Cortex of kidney (tissue), 1 donor: Measurements from ENCODE around the gene PKP1.

Experiments
- DNase-seq: peaks from one replicate; lab custom pipeline; 2025; lab: John Stamatoyannopoulos, UW

PKP1 gene

DNA sequence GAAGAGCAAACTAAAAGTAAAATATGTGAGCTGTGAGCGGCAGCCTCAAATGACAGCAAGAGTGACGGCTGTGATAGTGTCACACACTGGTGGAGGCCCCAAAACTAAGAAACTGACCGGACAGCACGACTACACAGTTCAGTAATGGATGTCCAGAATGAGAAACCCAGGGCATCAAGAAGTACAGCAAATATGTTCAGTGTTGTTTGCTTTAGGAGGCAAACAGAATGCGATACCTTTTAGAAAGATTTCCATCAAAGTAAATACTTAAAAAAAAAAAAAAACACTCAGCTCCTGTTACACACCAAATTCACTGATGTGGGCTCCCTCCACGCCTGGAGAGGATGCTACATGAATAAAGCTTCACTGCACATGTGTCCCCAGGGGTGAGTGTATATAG lies 1.1 kb upstream of the PKP1 start:
- no peak for DNase-seq

GRCh38 chr1:201283836-201284553 lies 689 bp downstream of the PKP1 start:
- no peak for DNase-seq

GRCh38 chr1:201284636-201285035 lies 1.3 kb downstream of the PKP1 start:
- no peak for DNase-seq

GRCh38 chr1:201285846-201286245 lies 2.5 kb downstream of the PKP1 start:
- no peak for DNase-seq

DNA sequence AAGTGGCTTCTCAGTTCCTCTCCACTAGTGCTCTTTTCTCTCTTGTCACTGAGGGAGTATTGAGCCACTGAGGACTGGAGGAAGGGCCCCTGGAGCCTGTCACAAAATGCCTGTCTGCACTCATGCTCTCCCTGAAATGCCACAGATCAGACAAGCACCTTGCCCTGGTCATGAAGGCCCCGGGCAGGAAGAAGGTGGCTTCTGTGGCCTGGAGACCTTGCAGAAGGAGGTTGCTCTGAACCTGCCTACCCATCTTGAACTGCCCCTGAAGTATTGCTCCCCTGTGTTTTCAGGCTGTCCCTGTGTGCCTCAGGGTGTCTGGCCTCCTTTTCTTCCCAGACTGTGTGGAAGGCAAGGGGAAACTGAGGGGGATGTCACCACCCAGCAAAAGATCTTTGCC lies 3.1 kb downstream of the PKP1 start:
- DNase-seq: no peak

GRCh38 chr1:201288007-201288406 lies 4.7 kb downstream of the PKP1 start:
- DNase-seq: no peak

DNA sequence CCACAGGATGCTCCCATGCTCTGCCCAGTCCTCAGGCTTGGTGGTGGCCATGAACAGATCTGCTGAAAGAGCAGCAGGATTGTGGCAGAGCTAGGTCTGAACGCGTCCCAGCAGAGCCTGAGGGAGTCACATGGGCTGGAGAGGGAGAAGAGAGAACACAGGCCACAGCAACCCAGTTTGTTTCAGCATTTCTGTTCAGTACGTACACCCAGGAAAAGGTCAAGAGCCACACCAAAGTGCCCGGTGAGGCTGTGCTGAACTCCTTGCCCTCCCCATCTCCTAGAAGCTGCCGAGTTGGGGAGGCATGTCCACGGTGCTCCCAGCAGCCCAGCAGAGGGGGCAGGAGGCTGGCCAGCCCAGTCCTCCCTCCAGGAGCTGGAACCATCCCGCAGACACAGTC lies 5.5 kb downstream of the PKP1 start:
- DNase-seq: no peak

DNA sequence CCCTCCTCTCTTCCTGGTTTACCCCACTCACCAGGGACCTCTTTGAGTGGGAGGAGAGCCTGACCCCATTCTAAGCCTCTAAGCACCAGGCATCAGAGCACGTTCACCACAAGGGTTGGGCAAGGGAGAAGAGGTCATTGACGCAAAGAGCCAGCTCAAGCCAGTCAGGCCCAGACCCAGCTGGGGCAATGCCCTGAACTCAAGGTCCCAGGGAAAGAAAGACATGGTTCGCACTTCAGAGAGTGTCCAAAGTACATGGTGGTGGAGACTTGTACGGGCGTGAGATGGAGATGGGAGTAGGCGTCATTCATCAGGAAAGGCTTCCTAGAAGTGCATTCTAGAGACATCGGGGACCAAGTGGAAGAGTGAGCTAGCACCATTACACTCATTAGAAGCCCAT lies 7.2 kb downstream of the PKP1 start:
- DNase-seq: no peak

DNA sequence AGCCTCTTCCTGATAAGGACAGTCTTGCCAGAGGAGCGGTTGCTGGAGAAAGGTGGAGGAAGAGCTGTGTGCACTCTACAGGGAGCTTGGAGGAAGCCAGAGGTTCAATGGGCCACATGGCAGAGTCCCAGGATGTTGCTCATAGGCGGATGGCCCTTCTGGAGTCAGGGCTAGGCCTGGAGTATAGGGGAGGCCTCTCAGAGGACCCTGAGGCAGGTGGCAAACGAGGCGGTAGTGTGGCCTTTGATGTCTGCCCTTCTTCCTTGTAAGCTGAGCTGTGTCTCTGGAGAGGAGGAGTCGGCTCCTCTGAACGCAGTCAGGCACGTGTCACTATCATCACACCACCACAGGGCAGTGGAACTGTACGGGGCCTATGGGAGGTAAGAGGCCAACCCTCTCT lies 8.6 kb downstream of the PKP1 start:
- DNase-seq: no peak

DNA sequence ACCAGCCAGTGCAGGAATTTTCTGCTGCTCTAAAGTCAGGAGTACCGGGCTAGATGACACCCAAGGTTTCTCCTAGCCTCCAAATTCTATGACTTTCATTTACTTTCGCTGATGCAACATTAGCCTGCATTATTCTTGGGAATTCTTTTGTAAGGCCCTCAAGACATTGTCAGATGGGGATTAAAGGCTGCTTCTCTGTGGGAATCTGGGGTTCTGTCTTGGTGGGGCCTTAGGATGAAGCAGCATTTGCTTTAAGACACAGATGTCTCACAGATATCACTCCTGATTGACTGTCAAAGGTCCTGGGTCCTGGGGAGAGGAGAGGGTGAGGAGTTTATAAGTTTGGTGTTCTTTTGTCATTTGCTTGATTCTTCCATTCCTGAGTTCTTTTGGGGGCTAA lies 11.6 kb downstream of the PKP1 start:
- DNase-seq: no peak

DNA sequence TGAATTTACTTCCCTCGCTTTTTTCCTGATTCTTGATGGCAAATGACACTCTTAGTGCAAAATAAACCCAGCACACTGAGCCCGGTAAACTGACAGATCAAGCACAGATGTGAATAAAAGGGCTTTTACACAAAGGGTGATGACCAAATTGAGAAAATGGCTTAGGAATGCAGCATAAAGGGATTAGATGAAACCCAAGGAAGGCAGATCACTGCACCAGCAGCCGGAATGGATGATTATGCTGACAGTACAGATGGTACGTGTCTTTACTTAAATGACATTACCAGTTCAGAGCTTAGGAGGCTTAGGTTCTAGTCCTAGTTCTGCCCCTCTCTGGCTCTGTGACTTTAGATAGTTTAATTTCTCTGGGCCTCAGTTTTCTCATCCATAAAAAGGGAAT lies 12.0 kb downstream of the PKP1 start:
- no peak for DNase-seq

GRCh38 chr1:201295861-201296260 lies 12.6 kb downstream of the PKP1 start:
- DNase-seq: no peak

DNA sequence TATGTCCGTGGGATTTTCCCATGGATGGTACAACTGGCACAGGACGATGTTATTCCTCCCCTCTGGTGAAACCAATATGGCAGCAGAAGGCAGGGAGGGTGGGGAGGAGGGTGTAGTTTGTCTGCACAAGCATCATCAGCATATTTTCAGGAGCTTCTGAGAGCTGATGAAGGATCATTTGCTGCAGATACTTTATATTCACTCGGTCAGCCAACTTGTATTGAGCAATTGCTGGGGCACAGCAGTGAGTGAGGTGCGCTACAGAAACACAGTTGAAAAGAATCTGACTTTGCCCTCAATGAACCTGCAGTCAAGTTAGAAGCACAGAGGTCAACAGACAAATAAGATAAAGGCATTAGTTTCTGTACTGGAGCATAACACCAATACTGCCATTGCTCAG lies 13.0 kb downstream of the PKP1 start:
- no peak for DNase-seq

- no peak for DNase-seq
Measured at GRCh38 chr1:201298396-201299381, 15.4 kb downstream of the PKP1 start.

DNA sequence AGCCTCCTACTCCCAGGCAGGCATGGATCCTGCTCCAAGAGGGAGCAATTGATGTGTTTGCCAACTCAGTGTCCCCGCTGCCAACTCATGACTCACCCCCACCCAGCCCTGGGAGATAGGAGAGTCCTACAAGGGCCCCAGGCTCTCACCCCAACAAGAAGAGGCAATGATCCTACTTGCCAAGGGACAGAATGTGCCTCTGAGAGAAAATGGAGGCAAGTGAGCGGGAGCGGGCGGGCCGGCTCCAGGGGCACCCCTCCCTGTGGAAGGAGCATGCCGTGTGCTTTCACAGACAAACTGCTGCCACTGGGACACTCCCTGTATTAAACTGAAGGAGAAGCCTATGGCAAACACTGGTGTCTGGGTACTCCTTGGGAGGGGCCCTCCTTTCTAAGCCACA lies 16.7 kb downstream of the PKP1 start:
- no peak for DNase-seq

DNA sequence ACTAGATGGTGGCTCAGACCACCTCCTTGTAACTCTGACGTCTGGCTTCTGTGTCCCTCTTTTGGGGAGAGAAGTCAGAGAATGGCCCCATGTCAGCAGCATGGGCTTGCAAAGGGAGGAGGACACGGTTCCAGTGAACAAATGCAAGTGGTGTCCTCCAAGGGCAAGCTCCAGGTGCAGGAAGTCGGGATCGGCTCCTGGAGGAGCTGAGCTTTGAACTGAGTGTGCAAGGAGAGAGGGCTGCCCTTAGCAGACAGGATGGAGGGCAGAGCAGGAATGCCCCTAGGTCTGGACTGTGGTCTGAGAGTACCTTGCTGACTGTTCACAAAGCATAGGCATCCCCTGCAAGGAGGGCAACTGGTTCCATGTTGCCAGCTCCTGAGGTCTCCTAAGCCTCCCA lies 17.3 kb downstream of the PKP1 start:
- DNase-seq: no peak

GRCh38 chr1:201302163-201303152 lies 19.2 kb downstream of the PKP1 start:
- no peak for DNase-seq

GRCh38 chr1:201304126-201304525 lies 20.8 kb downstream of the PKP1 start:
- DNase-seq: no peak

DNA sequence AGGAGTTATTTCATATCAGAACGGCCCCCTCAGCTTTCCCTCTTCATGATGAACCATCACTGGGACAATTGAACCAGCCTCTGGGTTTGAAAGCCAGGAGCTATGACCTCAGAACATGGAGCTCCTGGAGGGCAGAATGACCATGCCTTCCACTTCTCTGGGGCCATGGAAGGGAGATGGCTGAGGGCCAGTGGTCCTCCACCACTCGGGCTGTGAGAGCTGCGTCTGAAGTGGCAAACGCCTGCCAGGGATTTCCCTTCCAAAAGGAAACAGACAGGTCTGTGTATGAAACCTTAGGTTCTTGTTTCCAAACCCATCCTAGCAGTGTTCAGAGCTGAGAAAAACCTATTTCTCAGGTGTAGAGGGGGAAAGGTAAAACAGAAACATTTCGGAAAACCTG lies 22.5 kb downstream of the PKP1 start:
- no peak for DNase-seq

DNA sequence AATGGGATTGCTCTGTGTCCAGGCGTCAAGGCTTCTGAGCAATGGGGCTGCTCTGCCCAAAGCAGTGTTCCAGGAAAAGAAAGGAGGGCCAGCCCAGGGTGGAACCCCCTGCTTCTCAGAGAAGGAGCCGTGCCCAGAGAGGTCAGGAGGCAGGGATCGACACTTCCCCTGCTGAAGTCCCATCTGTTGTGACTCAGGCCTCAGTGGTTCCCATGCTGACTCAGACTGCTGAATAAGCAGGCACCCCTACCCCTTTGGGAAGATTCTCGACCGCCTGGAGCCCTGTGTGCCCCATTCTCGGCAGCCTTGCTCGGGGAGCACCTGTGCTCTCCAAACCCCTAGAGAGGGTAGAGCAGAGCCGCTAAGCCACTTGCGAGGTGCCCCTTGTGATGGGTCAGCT lies 23.9 kb downstream of the PKP1 start:
- DNase-seq: no peak

- no peak for DNase-seq
Measured at GRCh38 chr1:201307760-201308499, 24.6 kb downstream of the PKP1 start.
